MV-4-11 (cell line): ENCODE data around the gene PRXL2B.
"Not testable (repeated sequence)": the region's sequence is repeated elsewhere in the genome, so short reads cannot be mapped to it uniquely, and the experiment has no call there.

Source experiments
- DNase-seq: peaks from one replicate; lab custom pipeline; 2025; lab: John Stamatoyannopoulos, UW

The PRXL2B gene

GRCh38 chr1:2586154-2587070 lies at the start of gene PRXL2B:
PRXL2B (plus strand) TSS chr1:2586777; CDS start chr1:2586886, 109 bp downstream.
- DNase-seq, result peak; percentile 97

GRCh38 chr1:2537784-2538115 lies 48.8 kb upstream of the PRXL2B start:
- no peak for DNase-seq

GRCh38 chr1:2538376-2538775 lies 48.2 kb upstream of the PRXL2B start:
- no peak for DNase-seq

- DNase-seq, result no peak
Measured at GRCh38 chr1:2538872-2539271, 47.7 kb upstream of the PRXL2B start.

- peak; percentile 5 for DNase-seq
Measured at GRCh38 chr1:2539312-2539907, 47.2 kb upstream of the PRXL2B start.

- no peak for DNase-seq
Measured at GRCh38 chr1:2540816-2541492, 45.6 kb upstream of the PRXL2B start.

GRCh38 chr1:2541619-2542245 lies 44.8 kb upstream of the PRXL2B start:
- peak; percentile 35 for DNase-seq

GRCh38 chr1:2542246-2542915 lies 44.2 kb upstream of the PRXL2B start:
- DNase-seq, result no peak

- peak; percentile 49 for DNase-seq
Measured at GRCh38 chr1:2543543-2544092, 43.0 kb upstream of the PRXL2B start.

GRCh38 chr1:2544093-2544874 lies 42.3 kb upstream of the PRXL2B start:
- DNase-seq, result peak; percentile 54

- no peak for DNase-seq
Measured at GRCh38 chr1:2544875-2545640, 41.5 kb upstream of the PRXL2B start.

GRCh38 chr1:2545754-2546514 lies 40.6 kb upstream of the PRXL2B start:
- peak; percentile 85 for DNase-seq

GRCh38 chr1:2546515-2547209 lies 39.9 kb upstream of the PRXL2B start:
- DNase-seq, result peak; percentile 84

- peak; percentile 19 for DNase-seq
Measured at GRCh38 chr1:2547210-2548067, 39.1 kb upstream of the PRXL2B start.

GRCh38 chr1:2548068-2548589 lies 38.4 kb upstream of the PRXL2B start:
- peak; percentile 65 for DNase-seq

GRCh38 chr1:2549367-2550029 lies 37.1 kb upstream of the PRXL2B start:
- not testable (repeated sequence) for DNase-seq
